Fibroblast of pulmonary artery (primary cell): ENCODE data around the gene IFNL2.
"Not testable (repeated sequence)": the region's sequence is repeated elsewhere in the genome, so short reads cannot be mapped to it uniquely, and the experiment has no call there.

Experiments used
- DNase-seq: peaks from one replicate; pipeline ENCODE4 v3.0.0-alpha.2; 2010; ENCODE audit warnings: low read depth
- H3K4me3 ChIP-seq: replicated peaks from 2 replicates; pipeline ENCODE4 v1.5.1; 2011; ENCODE audit warnings: low read depth, mild to moderate bottlenecking, control low read depth, low read length, moderate library complexity
- CTCF ChIP-seq: IDR thresholded peaks from 2 replicates; pipeline ENCODE4 v1.5.1; 2011; ENCODE audit warnings: mild to moderate bottlenecking, control low read depth, low read length, inconsistent platforms; ENCODE audit errors: missing control alignments

IFNL2 gene

DNA sequence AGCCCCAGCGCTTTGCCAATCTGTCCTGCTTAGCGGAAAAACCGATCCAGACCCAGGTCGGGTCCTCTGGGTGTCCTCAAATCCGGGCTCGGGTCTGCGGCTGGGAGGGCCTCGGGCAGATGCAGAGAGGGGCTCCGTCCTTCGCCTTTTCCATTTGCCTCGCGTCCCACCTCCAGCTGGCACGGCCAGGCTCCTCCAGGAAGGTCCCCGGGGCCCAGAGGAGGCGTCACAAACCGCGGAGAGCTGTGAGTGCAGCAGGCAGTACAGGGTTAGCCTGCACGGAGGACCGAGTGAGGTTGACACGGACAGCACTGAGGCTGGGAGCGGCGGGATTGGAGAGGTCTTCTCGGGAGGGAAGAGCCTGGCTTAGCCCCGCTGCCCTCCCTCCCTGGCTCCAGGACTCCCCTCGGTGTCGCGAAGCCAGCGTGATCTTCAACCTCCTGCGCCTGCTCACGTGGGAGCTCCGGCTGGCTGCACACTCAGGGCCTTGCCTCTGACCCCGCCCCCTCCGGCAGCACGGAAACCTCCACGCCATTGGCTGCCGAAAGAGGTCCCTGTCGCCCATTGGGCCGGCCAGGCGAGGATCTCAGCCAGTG, 2.8 kb upstream of the IFNL2 start:
- no peak overlapping the region for H3K4me3 ChIP-seq
- TF ChIP-seq CTCF = no peak
- DNase-seq = no peak

- not testable (repeated sequence) for DNase-seq
Measured at GRCh38 chr19:39268531-39269223, 481 bp downstream of the IFNL2 start.

DNA sequence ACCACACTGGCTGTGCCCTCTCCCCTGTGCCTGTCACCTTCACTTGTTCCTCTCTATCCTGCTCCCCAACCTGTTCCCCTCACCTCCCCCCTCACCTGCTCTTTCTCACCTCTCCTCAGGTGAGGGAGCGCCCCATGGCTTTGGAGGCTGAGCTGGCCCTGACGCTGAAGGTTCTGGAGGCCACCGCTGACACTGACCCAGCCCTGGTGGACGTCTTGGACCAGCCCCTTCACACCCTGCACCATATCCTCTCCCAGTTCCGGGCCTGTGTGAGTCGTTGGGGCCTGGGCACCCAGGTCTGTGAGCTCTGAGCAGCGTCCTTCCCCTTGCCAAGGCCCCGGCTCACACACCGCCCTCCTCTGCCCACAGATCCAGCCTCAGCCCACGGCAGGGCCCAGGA, 1.2 kb downstream of the IFNL2 start:
- H3K4me3 ChIP-seq, DNase-seq: not testable (repeated sequence)

More at GRCh38 chr19:39268531-39269223, 481 bp downstream of the IFNL2 start:
- not testable (repeated sequence) for H3K4me3 ChIP-seq

- TF ChIP-seq CTCF = no peak
- DNase-seq = peak; percentile 10
- H3K4me3 ChIP-seq = no peak overlapping the region
Measured at GRCh38 chr19:39270036-39270871, 2.1 kb downstream of the IFNL2 start.

- H3K4me3 ChIP-seq, DNase-seq: not testable (repeated sequence)
Measured at GRCh38 chr19:39273859-39274258, 5.7 kb downstream of the IFNL2 start.

DNA sequence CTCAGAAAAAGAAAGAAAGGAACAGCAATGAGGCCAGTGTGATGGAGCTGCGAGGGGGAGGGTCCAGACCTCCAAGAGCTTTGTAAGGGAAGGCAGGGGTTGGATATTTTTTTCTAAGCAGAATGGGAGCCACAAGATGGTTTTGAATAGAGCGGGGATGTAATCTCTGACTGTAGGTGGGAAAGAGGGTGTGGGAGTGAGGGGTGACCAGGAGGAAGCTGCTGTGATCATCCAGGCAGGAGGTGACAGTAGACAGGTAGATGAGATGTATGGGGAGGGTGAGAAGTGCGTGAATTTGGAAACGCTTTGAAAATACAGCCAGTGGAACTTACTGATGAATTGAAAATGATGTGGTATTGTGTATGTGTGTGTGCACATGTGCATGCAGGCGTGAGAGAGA, 7.4 kb downstream of the IFNL2 start:
- no peak for DNase-seq
- TF ChIP-seq CTCF = no peak
- no peak overlapping the region for H3K4me3 ChIP-seq

- H3K4me3 ChIP-seq = no peak overlapping the region
- no peak for DNase-seq
- TF ChIP-seq CTCF = no peak
Measured at GRCh38 chr19:39276740-39277139, 8.5 kb downstream of the IFNL2 start.

DNA sequence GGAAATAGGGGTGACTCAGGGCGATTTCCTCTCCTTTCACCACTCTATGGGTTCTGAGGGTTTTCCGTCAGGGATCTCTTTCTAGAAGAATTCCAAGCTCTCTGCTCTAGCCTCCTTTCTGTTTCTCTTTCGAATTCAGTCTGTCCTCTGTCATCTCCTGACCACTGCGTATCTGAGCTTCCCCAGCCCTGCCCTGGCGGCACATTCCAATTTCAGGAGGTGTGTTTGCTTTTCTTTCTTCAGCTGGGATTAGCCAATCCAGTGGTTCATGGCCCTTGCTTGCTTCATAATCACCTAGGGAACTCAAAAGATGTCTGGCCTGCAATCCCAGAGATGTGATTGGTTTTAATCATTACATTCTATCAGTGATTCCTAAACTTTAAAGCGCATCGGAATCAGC, 9.4 kb downstream of the IFNL2 start:
- TF ChIP-seq CTCF = no peak
- H3K4me3 ChIP-seq = no peak overlapping the region
- peak; percentile 18 for DNase-seq
